Subcutaneous abdominal adipose tissue (tissue), 5 donors: Measurements from ENCODE around the gene AMOT.
A peak's percentile ranks its signal among the peaks of the same experiment; 100 is the strongest.

Experiments
- H3K27ac ChIP-seq: one replicate; pipeline ENCODE4 v1.7.0; 2013; ENCODE audit warnings: low read depth, mild to moderate bottlenecking, inconsistent platforms, low read length, moderate library complexity
- H3K27me3 ChIP-seq, 5 donors: one replicate each; pipeline ENCODE4 v1.7.0; 2013; ENCODE audit warnings: low read length in 5 of 5, inconsistent platforms in 1 of 5; ENCODE audit not compliant: control insufficient read depth in 5 of 5, insufficient read depth in 4 of 5
- H3K36me3 ChIP-seq, 5 donors: one replicate each; pipeline ENCODE4 v1.7.0; 2013; ENCODE audit warnings: low read length in 5 of 5; ENCODE audit not compliant: control insufficient read depth in 5 of 5, insufficient read depth in 5 of 5
- H3K4me1 ChIP-seq, 5 donors: one replicate each; pipeline ENCODE4 v1.7.0; 2013; ENCODE audit warnings: low read length in 5 of 5, mild to moderate bottlenecking in 3 of 5, moderate library complexity in 1 of 5; ENCODE audit not compliant: control insufficient read depth in 5 of 5, insufficient read depth in 5 of 5
- H3K4me3 ChIP-seq, 5 donors: one replicate each; pipeline ENCODE4 v1.7.0; 2013; ENCODE audit warnings: low read length in 5 of 5, low read depth in 1 of 5
- H3K9ac ChIP-seq, 5 donors: one replicate each; pipeline ENCODE4 v1.7.0; 2013; ENCODE audit warnings: low read length in 5 of 5, mild to moderate bottlenecking in 4 of 5, moderate library complexity in 3 of 5
- H3K9me3 ChIP-seq, 5 donors: one replicate each; pipeline ENCODE4 v1.7.0; 2013; ENCODE audit warnings: low read length in 5 of 5; ENCODE audit not compliant: control insufficient read depth in 5 of 5
- donor health status: healthy.
- donor health status: healthy.
- donor health status: healthy.
- donor health status: healthy.
- donor health status: healthy.

The AMOT gene

GRCh38 chrX:112840382-112841113, at the start of gene AMOT:
Gene AMOT, minus strand, starts transcription at chrX:112840831. Its CDS starts 17,705 bp downstream, at chrX:112823126.
- peaks cover 0 to 14% (median 5%) of the 10 kb centered on the region in 5 donors for H3K4me1 ChIP-seq
- peak within 1 kb of the TSS in 4 of 5 donors; percentile 60 to 72 (median 63) for H3K9ac ChIP-seq
- H3K9me3 ChIP-seq: no peaks in the 10 kb centered on the region
- H3K27me3 ChIP-seq: peaks cover 0 to 11% (median 9%) of the 10 kb centered on the region in 5 donors
- peak within 1 kb of the TSS; percentile 74 to 91 (median 80) for H3K4me3 ChIP-seq
- H3K27ac ChIP-seq: peak within 1 kb of the TSS; percentile 61
- H3K36me3 ChIP-seq: no peaks in the 10 kb centered on the region

GRCh38 chrX:112889400-112889799, 48.8 kb upstream of the AMOT start:
- Histone ChIP-seq H3K27me3 (peaks cover 0 to 11% (median 2%) of the 10 kb centered on the region in 5 donors), H3K4me3 (no peak overlapping the region), H3K27ac (no peak overlapping the region)

GRCh38 chrX:112888916-112889315, 48.3 kb upstream of the AMOT start:
- Histone ChIP-seq H3K36me3 (no peaks in the 10 kb centered on the region), H3K27ac (no peak overlapping the region), H3K4me1 (no peaks in the 10 kb centered on the region), H3K9me3 (peaks cover 0 to 2% (median 0%) of the 10 kb centered on the region in 5 donors), H3K4me3 (no peak overlapping the region), H3K9ac (no peak overlapping the region), H3K27me3 (peaks cover 0 to 13% (median 3%) of the 10 kb centered on the region in 5 donors)

More at GRCh38 chrX:112889400-112889799, 48.8 kb upstream of the AMOT start:
- no peak overlapping the region for H3K9ac ChIP-seq
- no peaks in the 10 kb centered on the region for H3K36me3 ChIP-seq
- H3K9me3 ChIP-seq: peaks cover 0 to 2% (median 0%) of the 10 kb centered on the region in 5 donors
- H3K4me1 ChIP-seq: no peaks in the 10 kb centered on the region

GRCh38 chrX:112877771-112878173, 37.1 kb upstream of the AMOT start:
- no peaks in the 10 kb centered on the region for H3K36me3 ChIP-seq
- H3K9ac ChIP-seq: no peak overlapping the region
- no peak overlapping the region for H3K4me3 ChIP-seq
- H3K9me3 ChIP-seq: peaks cover 0 to 8% (median 0%) of the 10 kb centered on the region in 5 donors
- peaks cover 0 to 11% (median 5%) of the 10 kb centered on the region in 5 donors for H3K27me3 ChIP-seq
- peaks cover 0 to 3% (median 0%) of the 10 kb centered on the region in 5 donors for H3K4me1 ChIP-seq
- H3K27ac ChIP-seq: no peak overlapping the region

- Histone ChIP-seq H3K4me1 (peaks cover 0 to 3% (median 0%) of the 10 kb centered on the region in 5 donors), H3K9ac (no peak overlapping the region), H3K36me3 (no peaks in the 10 kb centered on the region), H3K4me3 (no peak overlapping the region), H3K9me3 (peaks cover 0 to 5% (median 0%) of the 10 kb centered on the region in 5 donors), H3K27me3 (peaks cover 1 to 11% (median 5%) of the 10 kb centered on the region in 5 donors), H3K27ac (no peak overlapping the region)
Measured at GRCh38 chrX:112874614-112875013, 34.0 kb upstream of the AMOT start.

- Histone ChIP-seq H3K4me1 (peaks cover 0 to 3% (median 0%) of the 10 kb centered on the region in 5 donors), H3K9ac (no peak overlapping the region), H3K27me3 (peaks cover 0 to 11% (median 4%) of the 10 kb centered on the region in 5 donors), H3K4me3 (no peak overlapping the region), H3K9me3 (peaks cover 0 to under 1% (median 0%) of the 10 kb centered on the region in 5 donors), H3K36me3 (no peaks in the 10 kb centered on the region), H3K27ac (no peak overlapping the region)
Measured at GRCh38 chrX:112874175-112874574, 33.5 kb upstream of the AMOT start.

GRCh38 chrX:112868586-112868985, 28.0 kb upstream of the AMOT start:
- no peaks in the 10 kb centered on the region for H3K36me3 ChIP-seq
- peaks cover 0 to 5% (median 3%) of the 10 kb centered on the region in 5 donors for H3K27me3 ChIP-seq
- H3K4me3 ChIP-seq: no peak overlapping the region
- H3K4me1 ChIP-seq: peaks cover 0 to 4% (median 0%) of the 10 kb centered on the region in 5 donors
- H3K9me3 ChIP-seq: no peaks in the 10 kb centered on the region
- H3K9ac ChIP-seq: no peak overlapping the region
- H3K27ac ChIP-seq: no peak overlapping the region

- H3K9ac ChIP-seq: no peak overlapping the region
- no peaks in the 10 kb centered on the region for H3K36me3 ChIP-seq
- no peaks in the 10 kb centered on the region for H3K9me3 ChIP-seq
- no peak overlapping the region for H3K4me3 ChIP-seq
- H3K27ac ChIP-seq: no peak overlapping the region
- H3K4me1 ChIP-seq: peaks cover 0 to 4% (median 0%) of the 10 kb centered on the region in 5 donors
- peaks cover 0 to 5% (median 3%) of the 10 kb centered on the region in 5 donors for H3K27me3 ChIP-seq
Measured at GRCh38 chrX:112867570-112867969, 26.9 kb upstream of the AMOT start.

- Histone ChIP-seq H3K9me3 (no peaks in the 10 kb centered on the region), H3K4me1 (peaks cover 0 to 4% (median 0%) of the 10 kb centered on the region in 5 donors), H3K4me3 (no peak overlapping the region), H3K36me3 (no peaks in the 10 kb centered on the region), H3K27me3 (peaks cover 0 to 5% (median 2%) of the 10 kb centered on the region in 5 donors), H3K9ac (no peak overlapping the region), H3K27ac (no peak overlapping the region)
Measured at GRCh38 chrX:112866175-112866574, 25.5 kb upstream of the AMOT start.

- no peaks in the 10 kb centered on the region for H3K9me3 ChIP-seq
- H3K27ac ChIP-seq: no peak overlapping the region
- H3K27me3 ChIP-seq: peaks cover 0 to 5% (median 0%) of the 10 kb centered on the region in 5 donors
- H3K36me3 ChIP-seq: no peaks in the 10 kb centered on the region
- H3K4me1 ChIP-seq: peaks cover 0 to 4% (median 0%) of the 10 kb centered on the region in 5 donors
- no peak overlapping the region for H3K4me3 ChIP-seq
- no peak overlapping the region for H3K9ac ChIP-seq
Measured at GRCh38 chrX:112865464-112866025, 24.9 kb upstream of the AMOT start.
